HepG2 (cell line): ENCODE data around the gene HTRA3. TPM values are rescaled to one million over a fixed set of nuclear protein-coding genes. Genes with fewer than 3 reads are reported as not detected.

Experiments
- ATAC-seq: fragments of 200-7000 bp; cut with Tn5 transposase; 3 replicates; pipeline ENCODE4 v1.9.1; 2020; ENCODE audit warnings: mild to moderate bottlenecking, moderate library complexity
- BruUV-seq: library from RNA; stranded (reverse); fragments of 400-500 nt; replicated peaks from 2 replicates; lab custom pipeline; 2021; lab: Mats Ljungman, UMichigan
- CTCF ChIA-PET: fragments of 300-600 bp; formaldehyde crosslinking; extraction: SDS; loops from one replicate; lab custom pipeline; 2021; ENCODE audit warnings: low total read pairs, inconsistent platforms, low intra/inter-chr PET ratio; lab: Yijun Ruan, JAX
- POLR2A ChIA-PET: fragments of 350-600 bp; sonication (Branson Sonifier 250); formaldehyde crosslinking; loops from one replicate; lab custom pipeline; 2020; ENCODE audit warnings: antibody characterized with exemption, inconsistent platforms; lab: Yijun Ruan, JAX
- DNase-seq: peaks from one replicate; pipeline ENCODE4 v3.0.0-alpha.2; 2015; ENCODE audit warnings: low spot score
- FAIRE-seq: peaks from 3 replicates; lab custom pipeline; 2011; peaks lifted over from hg19 to GRCh38; lab: Jason Lieb, UNC
- H2AFZ ChIP-seq: one replicate; pipeline ENCODE4 v1.6.1; 2011; ENCODE audit warnings: low read length, inconsistent platforms
- H3K27ac ChIP-seq: fragments of 300-600 bp; 3 replicates; pipeline ENCODE4 v1.8.0; 2011; ENCODE audit warnings: mixed run types, mild to moderate bottlenecking, mixed read lengths, low read length, inconsistent platforms; ENCODE audit not compliant: insufficient read depth; ENCODE audit errors: extremely low read length
- H3K27me3 ChIP-seq, 2 experiments: fragments of 200-600 bp in 1 of 2; 2 replicates in 1 of 2; 3 replicates in 1 of 2; pipeline versions ENCODE4 v1.6.0 to v1.8.0; 2011; ENCODE audit warnings: low read length in 2 of 2, mild to moderate bottlenecking in 2 of 2, moderate library complexity in 2 of 2, inconsistent platforms in 1 of 2; ENCODE audit not compliant: insufficient read depth in 2 of 2, control insufficient read depth in 1 of 2
- H3K36me3 ChIP-seq, 2 experiments: fragments of 200-600 bp in 1 of 2; replicated peaks in 1 of 2; 2 replicates in 1 of 2; 3 replicates in 1 of 2; pipeline versions ENCODE4 v1.5.1 to v1.8.0; 2011; ENCODE audit warnings: low read length in 2 of 2, inconsistent platforms in 1 of 2; ENCODE audit not compliant: insufficient read depth in 2 of 2, control insufficient read depth in 1 of 2
- H3K4me1 ChIP-seq: 2 replicates; pipeline ENCODE4 v1.5.1; 2012; ENCODE audit warnings: low read length, inconsistent platforms; ENCODE audit not compliant: insufficient read depth
- H3K4me2 ChIP-seq: 2 replicates; pipeline ENCODE4 v1.6.0; 2011; ENCODE audit warnings: low read depth, low read length, inconsistent platforms
- H3K4me3 ChIP-seq, 3 experiments: fragments of 200-600 bp in 1 of 3; sonication (generic), shearing (Covaris generic) in 1 of 3; replicated peaks in 1 of 3; 2 replicates each; pipeline ENCODE4 v1.5.1; 2011 to 2016; ENCODE audit warnings: low read length in 3 of 3, inconsistent platforms in 2 of 3, low read depth in 2 of 3, mild to moderate bottlenecking in 2 of 3, control low read depth in 1 of 3, mixed read lengths in 1 of 3; ENCODE audit not compliant: insufficient read depth in 1 of 3
- H3K79me2 ChIP-seq: one replicate; pipeline ENCODE4 v1.6.1; 2011; ENCODE audit warnings: low read length, inconsistent platforms; ENCODE audit not compliant: insufficient read depth
- H3K9ac ChIP-seq: 2 replicates; pipeline ENCODE4 v1.6.0; 2011; ENCODE audit warnings: mild to moderate bottlenecking, low read depth, low read length, inconsistent platforms; ENCODE audit not compliant: insufficient read depth
- H3K9me3 ChIP-seq: 2 replicates; pipeline ENCODE4 v1.5.1; 2012; ENCODE audit warnings: mild to moderate bottlenecking, low read length
- H4K20me1 ChIP-seq: 2 replicates; pipeline ENCODE4 v1.6.0; 2011; ENCODE audit warnings: inconsistent platforms, mild to moderate bottlenecking, low read length, moderate library complexity; ENCODE audit not compliant: insufficient read depth
- AGO2 ChIP-seq: fragments of 200-400 bp; formaldehyde crosslinking; optimal IDR thresholded peaks from 2 replicates; pipeline ENCODE3; 2017; ENCODE audit warnings: mild to moderate bottlenecking, low read depth, low read length, moderate library complexity
- FOXK1 ChIP-seq: sonication (generic); formaldehyde crosslinking; IDR thresholded peaks from 2 replicates; pipeline ENCODE4 v1.4.0; 2020; ENCODE audit warnings: low read depth, missing genetic modification reagents, borderline replicate concordance
- GFI1 ChIP-seq: sonication (generic); formaldehyde crosslinking; IDR thresholded peaks from 2 replicates; pipeline ENCODE4 v1.5.0; 2020; ENCODE audit warnings: missing genetic modification reagents, mild to moderate bottlenecking, borderline replicate concordance
- JARID2 ChIP-seq: sonication (generic); formaldehyde crosslinking; IDR thresholded peaks from 2 replicates; pipeline ENCODE4 v1.8.1; 2023; ENCODE audit warnings: missing genetic modification reagents, inconsistent platforms; ENCODE audit not compliant: insufficient replicate concordance
- KDM2A ChIP-seq: sonication (generic); formaldehyde crosslinking; IDR thresholded peaks from 2 replicates; pipeline ENCODE4 v1.4.0; 2020; ENCODE audit warnings: low read depth, missing genetic modification reagents, borderline replicate concordance
- NFKBIZ ChIP-seq: IDR thresholded peaks from 2 replicates; pipeline ENCODE4 v1.6.1; 2018; ENCODE audit warnings: missing genetic modification reagents, missing compliant biosample characterization
- PATZ1 ChIP-seq: sonication (generic); formaldehyde crosslinking; IDR thresholded peaks from 2 replicates; pipeline ENCODE4 v1.4.0; 2020; ENCODE audit warnings: missing genetic modification reagents
- TARDBP ChIP-seq: sonication (generic); formaldehyde crosslinking; IDR thresholded peaks from 2 replicates; pipeline ENCODE4 v1.8.0; 2022; ENCODE audit warnings: mild to moderate bottlenecking, missing genetic modification reagents
- TMF1 ChIP-seq: sonication (generic); formaldehyde crosslinking; IDR thresholded peaks from 2 replicates; pipeline ENCODE4 v1.8.1; 2022; ENCODE audit warnings: low read depth, missing genetic modification reagents
- ZBTB43 ChIP-seq: sonication (generic); formaldehyde crosslinking; conservative IDR thresholded peaks from 2 replicates; pipeline ENCODE4 v1.4.0; 2020; ENCODE audit warnings: missing genetic modification reagents
- ZNF124 ChIP-seq: sonication (generic); formaldehyde crosslinking; IDR thresholded peaks from 2 replicates; pipeline ENCODE4 v1.4.0; 2020; ENCODE audit warnings: missing genetic modification reagents
- WGBS: methylation state at CpG from one replicate; pipeline ENCODE4 v1.1.6; 2017; ENCODE audit warnings: low lambda C conversion rate; 5-methylcytosine and 5-hydroxymethylcytosine counted together
- in situ Hi-C: cut with HindIII; loops from 2 replicates; pipeline ENCODE4 v1.10.0; 2017; ENCODE audit warnings: low pct_unique_long_range_greater_than_20kb; ENCODE audit not compliant: extremely low pct_ligation_motif_present
- intact Hi-C: fragments of 100-400 bp; cut with micrococcal nuclease; formaldehyde crosslinking; loops from one replicate; pipeline ENCODE4 v1.10.0; 2022; ENCODE audit not compliant: unreplicated experiment
- polyA plus RNA-seq, 8 experiments: library from polyadenylated mRNA; depleted of rRNA in 3 of 8; stranded (reverse) in 7 of 8; unstranded in 1 of 8; fragments of >200 nt; fragmentation: Illumina TruSeq in 4 of 8; extraction: Trizol in 4 of 8; gene quantifications; 2 replicates each; pipeline versions ENCODE4 v1.2.1 to v1.2.3, GENCODE V29; 2011 to 2016; ENCODE audit warnings: low read depth in 4 of 8, missing spikeins in 1 of 8, mixed read lengths in 1 of 8; ENCODE audit not compliant: insufficient read depth in 1 of 8
- total RNA-seq, 5 experiments: library from RNA; depleted of rRNA; stranded (reverse); fragments of >200 nt; fragmentation: Illumina TruSeq; extraction: Trizol; gene quantifications; 2 replicates each; pipeline ENCODE4 v1.2.3, GENCODE V29; 2016; ENCODE audit warnings: low read depth in 1 of 5
- TF ChIP-seq, protein P1 (sequence below): sonication (generic); formaldehyde crosslinking; IDR thresholded peaks from 2 replicates; pipeline ENCODE4 v1.5.0; 2020; ENCODE audit warnings: missing genetic modification reagents

HTRA3 gene
- total and polyA plus RNA-seq, 2 of the 13 experiments (the other 11 are each of a cell fraction or from before 2014, with no cell fraction given): 0.17 TPM; not detected in 1

DNA sequence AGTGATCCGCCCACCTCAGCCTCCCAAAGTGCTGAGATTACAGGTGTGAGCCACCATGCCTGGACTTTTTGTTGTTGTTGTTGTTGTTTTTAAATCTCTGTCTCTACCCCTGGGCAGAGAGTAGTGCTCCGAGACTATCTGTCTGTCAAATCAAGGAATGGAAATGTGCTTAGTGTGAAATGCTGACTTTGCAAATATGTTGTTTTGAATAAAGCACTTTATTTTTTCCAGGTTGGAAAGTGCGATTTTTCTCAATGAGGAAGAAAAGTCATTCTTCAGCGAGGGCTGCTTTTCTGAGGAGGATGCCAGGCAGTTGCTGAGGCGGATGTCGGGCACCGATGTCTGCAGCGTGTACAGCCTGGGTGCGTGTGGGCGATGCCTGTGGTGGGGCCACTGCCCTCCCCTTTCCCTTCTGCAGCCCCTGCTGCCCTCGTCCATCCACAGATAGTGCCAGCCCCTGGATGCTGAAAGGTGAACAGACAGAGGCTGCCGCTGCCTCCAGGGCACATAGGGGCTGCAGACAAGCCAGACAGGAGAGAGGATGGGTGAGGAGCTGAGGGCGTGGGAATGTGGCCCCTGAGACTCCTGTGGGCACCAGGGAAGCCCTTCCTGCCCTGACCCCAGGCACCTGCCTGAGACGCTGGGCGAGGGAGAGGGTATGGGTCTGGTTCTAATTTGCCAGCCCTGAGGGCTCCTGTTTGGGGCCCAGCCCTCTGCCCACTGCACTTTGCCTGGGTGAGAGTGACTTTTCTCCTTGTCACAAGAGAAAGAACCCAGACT lies 46.8 kb upstream of the HTRA3 start (continued):
- TF ChIP-seq PATZ1 (CRISPR knock-in tag) (no peak), NFKBIZ (CRISPR knock-in tag) (no peak), AGO2 (peak; percentile 16), TMF1 (CRISPR knock-in tag) (no peak), ZNF124 (CRISPR knock-in tag) (no peak), TARDBP (CRISPR knock-in tag) (no peak), GFI1 (CRISPR knock-in tag) (no peak)
- TF ChIP-seq, protein P1, sequence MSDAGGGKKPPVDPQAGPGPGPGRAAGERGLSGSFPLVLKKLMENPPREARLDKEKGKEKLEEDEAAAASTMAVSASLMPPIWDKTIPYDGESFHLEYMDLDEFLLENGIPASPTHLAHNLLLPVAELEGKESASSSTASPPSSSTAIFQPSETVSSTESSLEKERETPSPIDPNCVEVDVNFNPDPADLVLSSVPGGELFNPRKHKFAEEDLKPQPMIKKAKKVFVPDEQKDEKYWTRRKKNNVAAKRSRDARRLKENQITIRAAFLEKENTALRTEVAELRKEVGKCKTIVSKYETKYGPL (CRISPR knock-in tag): no peak

- no peak overlapping the region for H3K4me2 ChIP-seq
- H3K79me2 ChIP-seq: no peaks in the 10 kb centered on the region
- no peaks in the 10 kb centered on the region for H4K20me1 ChIP-seq
- no peaks in the 10 kb centered on the region for H3K9me3 ChIP-seq
- ATAC-seq (no peak), DNase-seq (no peak), FAIRE-seq (no peak)
- TF ChIP-seq ZBTB43: no peak
- TF ChIP-seq JARID2 (CRISPR knock-in tag): no peak
- no peak for TF ChIP-seq KDM2A (CRISPR knock-in tag)
- no peak for TF ChIP-seq FOXK1
- TF ChIP-seq AGO2: peak; percentile 6
- no peaks in the 10 kb centered on the region for H3K27me3 ChIP-seq
- no peak overlapping the region for H3K4me3 ChIP-seq
- no peak overlapping the region for H3K9ac ChIP-seq
- peaks cover 16 to 50% of the 10 kb centered on the region in 2 experiments for H3K36me3 ChIP-seq
- H2AFZ ChIP-seq: no peak overlapping the region
- in situ Hi-C loops: no loop called here
- POLR2A ChIA-PET: interaction anchor here (1.4 kb wide), 1 partner anchor 30 kb away, joined by 3 read pairs; no protein-coding TSS in a partner anchor
- H3K27ac ChIP-seq: no peak overlapping the region
- no TSS peak for BruUV-seq
- peaks cover 64% of the 10 kb centered on the region for H3K4me1 ChIP-seq
- intact Hi-C loops: no loop called here
- WGBS: 99% methylated on average over 12 of the region's 12 CpGs
- CTCF ChIA-PET: no interaction called here
Observed at GRCh38 chr4:8224267-8224974, 45.1 kb upstream of the HTRA3 start.
